Keratinocyte (primary cell): ENCODE measurements around the gene C4BPA. TPM values are rescaled to one million over a fixed set of nuclear protein-coding genes. Genes with fewer than 3 reads are reported as not detected.

Experiments
- DNase-seq: peaks from one replicate; pipeline ENCODE4 v3.0.0-alpha.2; 2011; ENCODE audit warnings: low read depth, missing footprints, low spot score
- FAIRE-seq: peaks from 2 replicates; lab custom pipeline; 2011; peaks lifted over from hg19 to GRCh38; lab: Jason Lieb, UNC
- H2AFZ ChIP-seq: 2 replicates; pipeline ENCODE4 v1.6.0; 2012; ENCODE audit warnings: low read length, control low read depth, inconsistent platforms; ENCODE audit not compliant: control insufficient read depth
- H3K27ac ChIP-seq: 2 replicates; pipeline ENCODE4 v1.5.1; 2011; ENCODE audit warnings: low read length; ENCODE audit not compliant: control insufficient read depth, insufficient read depth
- H3K27me3 ChIP-seq: 3 replicates; pipeline ENCODE4 v1.6.0; 2011; ENCODE audit warnings: low read length; ENCODE audit not compliant: control insufficient read depth, insufficient read depth; ENCODE audit errors: extremely low read depth
- H3K36me3 ChIP-seq, 2 experiments: 2 replicates in 1 of 2; 3 replicates in 1 of 2; pipeline ENCODE4 v1.5.1; 2011; ENCODE audit warnings: low read length in 2 of 2, mild to moderate bottlenecking in 1 of 2; ENCODE audit not compliant: control insufficient read depth in 2 of 2, insufficient read depth in 2 of 2; ENCODE audit errors: extremely low read depth in 1 of 2
- H3K4me1 ChIP-seq: 3 replicates; pipeline ENCODE4 v1.5.1; 2011; ENCODE audit warnings: low read length; ENCODE audit not compliant: control insufficient read depth, insufficient read depth; ENCODE audit errors: extremely low read depth
- H3K4me2 ChIP-seq: 3 replicates; pipeline ENCODE4 v1.6.0; 2011; ENCODE audit warnings: low read depth, low read length; ENCODE audit not compliant: control insufficient read depth, insufficient read depth; ENCODE audit errors: extremely low read depth
- H3K4me3 ChIP-seq, 3 experiments: fragments of 200-600 bp in 1 of 3; sonication (generic) in 1 of 3; 2 replicates in 2 of 3; 3 replicates in 1 of 3; pipeline ENCODE4 v1.5.1; 2011 to 2016; ENCODE audit warnings: low read length in 3 of 3, mild to moderate bottlenecking in 3 of 3, control low read depth in 2 of 3, inconsistent platforms in 1 of 3, low read depth in 1 of 3, mixed read lengths in 1 of 3, mixed run types in 1 of 3, moderate library complexity in 1 of 3; ENCODE audit not compliant: control insufficient read depth in 2 of 3, insufficient read depth in 2 of 3; ENCODE audit errors: extremely low read depth in 1 of 3
- H3K79me2 ChIP-seq: 2 replicates; pipeline ENCODE4 v1.6.0; 2012; ENCODE audit warnings: low read length; ENCODE audit not compliant: control insufficient read depth, insufficient read depth
- H3K9ac ChIP-seq: 3 replicates; pipeline ENCODE4 v1.6.0; 2011; ENCODE audit warnings: low read length; ENCODE audit not compliant: control insufficient read depth, insufficient read depth; ENCODE audit errors: extremely low read depth
- H3K9me1 ChIP-seq: 3 replicates; pipeline ENCODE4 v1.6.0; 2011; ENCODE audit warnings: low read length; ENCODE audit not compliant: control insufficient read depth, insufficient read depth; ENCODE audit errors: extremely low read depth
- H3K9me3 ChIP-seq: 2 replicates; pipeline ENCODE4 v1.5.1; 2012; ENCODE audit warnings: low read depth, low read length; ENCODE audit not compliant: control insufficient read depth
- H4K20me1 ChIP-seq: 3 replicates; pipeline ENCODE4 v1.6.0; 2011; ENCODE audit warnings: low read length; ENCODE audit not compliant: control insufficient read depth, insufficient read depth; ENCODE audit errors: extremely low read depth
- CTCF ChIP-seq, 3 experiments: IDR thresholded peaks in 1 of 3; conservative IDR thresholded peaks in 1 of 3; optimal IDR thresholded peaks in 1 of 3; 2 replicates in 2 of 3; 3 replicates in 1 of 3; pipeline versions ENCODE3 to v1.5.1; 2011; ENCODE audit warnings: low read length in 3 of 3, mild to moderate bottlenecking in 3 of 3, moderate library complexity in 2 of 3, control low read depth in 1 of 3, inconsistent platforms in 1 of 3; ENCODE audit not compliant: insufficient read depth in 2 of 3; ENCODE audit errors: extremely low read depth in 1 of 3
- EZH2 ChIP-seq: IDR thresholded peaks from one replicate; pipeline ENCODE4 v1.6.1; 2012; ENCODE audit warnings: inconsistent platforms, mild to moderate bottlenecking, low read length, moderate library complexity
- dilution Hi-C: fragments of 300-500 bp; cut with MboI; formaldehyde crosslinking; loops from one replicate; pipeline ENCODE4 v1.7.0; 2020; ENCODE audit warnings: low sequenced_read_pairs; ENCODE audit not compliant: extremely low pct_ligation_motif_present
- polyA plus RNA-seq, 5 experiments: library from polyadenylated mRNA; depleted of rRNA in 3 of 5; stranded (reverse) in 3 of 5; stranded (forward) in 1 of 5; unstranded in 1 of 5; fragments of >200 nt; gene quantifications; 1 replicate in 1 of 5; 2 replicates in 3 of 5; 3 replicates in 1 of 5; pipeline versions ENCODE4 v1.2.1 to v1.2.3, GENCODE V29; 2011 to 2012; ENCODE audit warnings: missing spikeins in 2 of 5, low read depth in 1 of 5, low replicate concordance in 1 of 5

The C4BPA gene
- polyA plus RNA-seq, 1 donor (not counting 4 experiments of a cell fraction or from before 2014, with no cell fraction given): not detected

- Histone ChIP-seq H3K27ac (no peak overlapping the region), H3K27me3 (peaks cover 3% of the 10 kb centered on the region), H3K79me2 (no peaks in the 10 kb centered on the region), H3K9me3 (no peaks in the 10 kb centered on the region), H3K4me3 (no peak overlapping the region), H3K9ac (no peak overlapping the region), H2AFZ (no peak overlapping the region), H3K36me3 (no peaks in the 10 kb centered on the region), H4K20me1 (no peaks in the 10 kb centered on the region), H3K4me2 (no peak overlapping the region), H3K4me1 (no peaks in the 10 kb centered on the region), H3K9me1 (no peaks in the 10 kb centered on the region)
- FAIRE-seq (no peak), DNase-seq (no peak)
- dilution Hi-C loops: no loop called here
- TF ChIP-seq CTCF (optimal IDR thresholded peaks at IDR 0.05 in 1 of 3, IDR thresholded peaks at IDR 0.05 in 1 of 3, conservative IDR thresholded peaks at IDR 0.05 in 1 of 3; ENCODE audit: extremely low read depth in 1 of 3, insufficient read depth in 2 of 3, low read length in 3 of 3) (no peak), EZH2 (no peak)
Measured at GRCh38 chr1:207097871-207098324, 6.1 kb upstream of the C4BPA start.

GRCh38 chr1:207101720-207102119 is 2.3 kb upstream of the C4BPA start:
- FAIRE-seq (no peak), DNase-seq (no peak)
- Histone ChIP-seq H3K9me1 (no peaks in the 10 kb centered on the region), H4K20me1 (no peaks in the 10 kb centered on the region), H3K27me3 (peaks cover 3% of the 10 kb centered on the region), H3K9me3 (no peaks in the 10 kb centered on the region), H3K4me2 (no peak overlapping the region), H3K9ac (no peak overlapping the region), H3K79me2 (no peaks in the 10 kb centered on the region), H3K27ac (no peak overlapping the region), H3K4me3 (no peak overlapping the region), H2AFZ (no peak overlapping the region), H3K4me1 (no peaks in the 10 kb centered on the region), H3K36me3 (no peaks in the 10 kb centered on the region)
- no peak for TF ChIP-seq EZH2
- no peak for TF ChIP-seq CTCF (optimal IDR thresholded peaks at IDR 0.05 in 1 of 3, IDR thresholded peaks at IDR 0.05 in 1 of 3, conservative IDR thresholded peaks at IDR 0.05 in 1 of 3; ENCODE audit: extremely low read depth in 1 of 3, insufficient read depth in 2 of 3, low read length in 3 of 3)
- dilution Hi-C loops: no loop called here
